Endodermal cell (in vitro differentiated cells): ENCODE data around the gene SLC9A8. TPM values are rescaled to one million over a fixed set of nuclear protein-coding genes. Genes with fewer than 3 reads are reported as not detected.
A peak's percentile ranks its signal among the peaks of the same experiment; 100 is the strongest.

Experiments
- DNase-seq: peaks from one replicate; pipeline ENCODE4 v3.0.0-alpha.2; 2017
- H3K27ac ChIP-seq: 2 replicates; pipeline ENCODE4 v1.5.1; 2013; ENCODE audit warnings: mild to moderate bottlenecking, low read depth, low read length, moderate library complexity
- H3K27me3 ChIP-seq: 2 replicates; pipeline ENCODE4 v1.6.1; 2013; ENCODE audit warnings: mild to moderate bottlenecking, low read length, moderate library complexity; ENCODE audit not compliant: insufficient read depth, control insufficient read depth, poor library complexity, severe bottlenecking
- H3K36me3 ChIP-seq: 2 replicates; pipeline ENCODE4 v1.7.0; 2013; ENCODE audit warnings: mild to moderate bottlenecking, low read length, moderate library complexity; ENCODE audit not compliant: control insufficient read depth, insufficient read depth
- H3K4me1 ChIP-seq: one replicate; pipeline ENCODE4 v1.7.0; 2013; ENCODE audit warnings: low read length; ENCODE audit not compliant: control insufficient read depth, insufficient read depth
- H3K4me3 ChIP-seq: 2 replicates; pipeline ENCODE4 v1.5.1; 2013; ENCODE audit warnings: mild to moderate bottlenecking, low read length, moderate library complexity
- H3K9ac ChIP-seq: 2 replicates; pipeline ENCODE4 v1.6.1; 2013; ENCODE audit warnings: mild to moderate bottlenecking, low read length, moderate library complexity; ENCODE audit not compliant: poor library complexity, severe bottlenecking; ENCODE audit errors: extremely low read depth
- H3K9me3 ChIP-seq: 2 replicates; pipeline ENCODE4 v1.6.1; 2013; ENCODE audit warnings: mild to moderate bottlenecking, low read length, moderate library complexity; ENCODE audit not compliant: control insufficient read depth
- H3K27ac Mint-ChIP-seq: 2 replicates; pipeline ENCODE4 v1.8.0; 2020; ENCODE audit warnings: mixed read lengths
- H3K27me3 Mint-ChIP-seq: 2 replicates; pipeline ENCODE4 v1.8.0; 2021; ENCODE audit warnings: mild to moderate bottlenecking, mixed read lengths; ENCODE audit not compliant: insufficient read depth
- H3K36me3 Mint-ChIP-seq: 2 replicates; pipeline ENCODE4 v1.8.0; 2020; ENCODE audit warnings: low read depth, mixed read lengths
- H3K4me1 Mint-ChIP-seq: 2 replicates; pipeline ENCODE4 v1.8.0; 2020; ENCODE audit warnings: mixed read lengths
- H3K4me3 Mint-ChIP-seq: 2 replicates; pipeline ENCODE4 v1.8.0; 2020; ENCODE audit warnings: mild to moderate bottlenecking, moderate library complexity, mixed read lengths
- H3K9me3 Mint-ChIP-seq: 2 replicates; pipeline ENCODE4 v1.8.0; 2020; ENCODE audit warnings: mild to moderate bottlenecking, mixed read lengths
- CTCF ChIP-seq: fragments of 200-600 bp; sonication (generic); conservative IDR thresholded peaks from 2 replicates; pipeline ENCODE4 v1.5.0; 2021; ENCODE audit warnings: antibody characterized with exemption, mild to moderate bottlenecking
- WGBS, 2 experiments: methylation state at CpG; one replicate each; pipeline versions ENCODE4 v1.1.5 to v1.1.7; 2013; ENCODE audit warnings: missing lambda C conversion rate in 2 of 2, mixed read lengths in 1 of 2; ENCODE audit not compliant: insufficient coverage in 1 of 2, insufficient read length in 1 of 2; 5-methylcytosine and 5-hydroxymethylcytosine counted together
- total RNA-seq, 2 donors: library from RNA; stranded (reverse); fragmentation: NEBNext Ultra II Directional in 1 of 2; extraction: Animal tissue kit (Norgen Biotek cat#: 25700) in 1 of 2; gene quantifications; 2 replicates in 1 of 2; 3 replicates in 1 of 2; pipeline ENCODE4 v1.2.1, GENCODE V29; 2021

Gene SLC9A8
- total RNA-seq, 2 donors from 2014 or later: 8.6 to 10.3 TPM

- no peak for DNase-seq
- no peak overlapping the region for H3K27ac ChIP-seq
- WGBS, 2 experiments: 73% methylated on average over 5 of the region's 5 CpGs; no CpG with 5 or more reads in 1 of the 2 experiments
- no peak overlapping the region for H3K9ac ChIP-seq
- H3K4me3 ChIP-seq: no peak overlapping the region
- Mint-ChIP-seq H3K27ac (no peak overlapping the region), H3K27me3 (no peaks in the 10 kb centered on the region), H3K36me3 (peaks cover 6% of the 10 kb centered on the region), H3K4me1 (peaks cover 13% of the 10 kb centered on the region), H3K4me3 (no peak overlapping the region), H3K9me3 (no peaks in the 10 kb centered on the region)
- peaks cover 17% of the 10 kb centered on the region for H3K36me3 ChIP-seq
- no peak for TF ChIP-seq CTCF
- H3K4me1 ChIP-seq: no peaks in the 10 kb centered on the region
- no peaks in the 10 kb centered on the region for H3K9me3 ChIP-seq
- no peaks in the 10 kb centered on the region for H3K27me3 ChIP-seq
Measured at GRCh38 chr20:49868964-49869363, 56.3 kb downstream of the SLC9A8 start.

DNA sequence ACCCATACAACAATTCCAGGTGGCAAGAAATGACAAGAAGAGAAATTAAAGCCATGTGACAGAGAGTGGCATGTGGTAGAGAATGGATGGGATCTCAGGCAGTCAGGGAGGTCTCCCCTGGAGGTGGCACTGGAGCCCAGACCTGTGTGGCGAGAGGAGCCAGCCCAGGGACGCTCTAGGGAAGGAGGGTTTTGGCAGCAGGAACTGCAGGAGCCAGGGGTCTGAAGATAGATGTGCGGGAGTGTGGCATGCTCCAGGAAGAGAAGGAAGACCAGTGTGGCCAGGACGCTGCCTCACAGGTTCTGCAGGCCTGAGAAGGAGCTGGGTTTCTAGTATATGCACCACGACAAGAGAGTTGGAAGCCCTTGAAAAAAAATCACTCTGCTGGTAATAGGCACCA is 57.6 kb downstream of the SLC9A8 start:
- no peaks in the 10 kb centered on the region for H3K9me3 Mint-ChIP-seq
- TF ChIP-seq CTCF: no peak
- 92 to 96% methylated on average over 3 to 5 of the region's 5 CpGs for WGBS, 2 experiments

GRCh38 chr20:49871391-49871948 is 58.8 kb downstream of the SLC9A8 start:
- no peaks in the 10 kb centered on the region for H3K27me3 Mint-ChIP-seq
- WGBS, 2 experiments: 89 to 93% methylated on average over 4 to 6 of the region's 6 CpGs
- H3K9ac ChIP-seq: no peak overlapping the region
- no peak overlapping the region for H3K4me3 ChIP-seq
- no peaks in the 10 kb centered on the region for H3K27me3 ChIP-seq
- peaks cover 22% of the 10 kb centered on the region for H3K36me3 ChIP-seq
- peaks cover 14% of the 10 kb centered on the region for H3K36me3 Mint-ChIP-seq
- TF ChIP-seq CTCF: no peak
- H3K9me3 ChIP-seq: no peaks in the 10 kb centered on the region
- DNase-seq: peak; percentile 29
- peaks cover 13% of the 10 kb centered on the region for H3K4me1 Mint-ChIP-seq
- no peak overlapping the region for H3K4me3 Mint-ChIP-seq
- H3K27ac Mint-ChIP-seq: no peak overlapping the region
- no peak overlapping the region for H3K27ac ChIP-seq
- H3K4me1 ChIP-seq: no peaks in the 10 kb centered on the region
- H3K9me3 Mint-ChIP-seq: no peaks in the 10 kb centered on the region

More for the DNA sequence above, 57.6 kb downstream of the SLC9A8 start:
- Mint-ChIP-seq H3K4me1 (peaks cover 13% of the 10 kb centered on the region), H3K4me3 (no peak overlapping the region), H3K27ac (no peak overlapping the region), H3K36me3 (peaks cover 6% of the 10 kb centered on the region), H3K27me3 (no peaks in the 10 kb centered on the region)
- Histone ChIP-seq H3K27ac (no peak overlapping the region), H3K9me3 (no peaks in the 10 kb centered on the region), H3K4me3 (no peak overlapping the region), H3K36me3 (peaks cover 21% of the 10 kb centered on the region), H3K27me3 (no peaks in the 10 kb centered on the region), H3K4me1 (no peaks in the 10 kb centered on the region), H3K9ac (no peak overlapping the region)
- DNase-seq: no peak
